ENCODE results near the gene CKAP5. TPM values are rescaled to one million over a fixed set of nuclear protein-coding genes. Genes with fewer than 3 reads are reported as not detected.

CKAP5 gene
- total RNA-seq, 1 experiment from 2014 or later: 166 TPM

DNA sequence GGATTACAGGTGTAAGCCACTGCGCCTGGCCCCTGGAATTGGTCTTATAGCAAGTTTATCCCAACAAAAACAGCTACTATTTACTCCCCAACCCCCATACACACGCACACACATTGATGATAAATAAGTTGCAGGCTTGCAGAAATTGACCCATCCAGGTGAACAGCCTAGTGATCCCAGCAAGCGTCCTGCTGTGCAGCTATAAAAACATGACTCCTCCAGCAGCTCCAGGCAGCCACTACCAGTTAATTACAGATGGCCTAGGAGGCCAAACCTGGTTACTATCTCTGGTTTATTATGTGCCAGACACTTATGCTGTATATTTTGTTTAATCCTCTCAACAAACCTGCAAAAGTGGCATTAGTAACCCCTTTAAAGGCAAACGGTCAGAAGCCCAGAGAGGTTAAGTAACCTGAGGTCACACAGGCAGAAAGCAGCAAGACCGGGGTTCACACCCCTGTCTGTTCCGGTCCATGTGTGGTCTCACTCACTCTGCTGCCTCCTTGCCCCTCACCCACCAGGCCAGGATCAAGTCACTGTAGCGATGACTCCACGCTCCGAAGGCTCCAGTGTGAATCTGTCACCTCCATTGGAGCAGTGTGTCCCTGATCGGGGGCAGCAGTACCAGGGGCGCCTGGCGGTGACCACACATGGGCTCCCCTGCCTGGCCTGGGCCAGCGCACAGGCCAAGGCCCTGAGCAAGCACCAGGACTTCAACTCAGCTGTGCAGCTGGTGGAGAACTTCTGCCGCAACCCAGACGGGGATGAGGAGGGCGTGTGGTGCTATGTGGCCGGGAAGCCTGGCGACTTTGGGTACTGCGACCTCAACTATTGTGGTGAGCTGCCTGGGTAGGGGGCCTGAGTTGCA lies 120.5 kb downstream of the CKAP5 start:
- Histone ChIP-seq H3K9me2 (ENCODE audit: insufficient read depth) (no peaks in the 10 kb centered on the region), H3K9me3 (ENCODE audit: control insufficient read depth in 1 of 2, insufficient read depth in 1 of 2, low read depth in 1 of 2, low read length in 2 of 2) (no peaks in the 10 kb centered on the region), H3K4me1 (ENCODE audit: control insufficient read depth in 1 of 2, insufficient read depth in 2 of 2, low read length in 2 of 2) (no peaks in the 10 kb centered on the region), H3K79me2 (ENCODE audit: insufficient read depth, low read length) (no peaks in the 10 kb centered on the region), H3K27me3 (ENCODE audit: insufficient read depth, low read length) (no peaks in the 10 kb centered on the region), H3K4me2 (ENCODE audit: low read length) (no peak overlapping the region), H3K9ac (ENCODE audit: low read length) (no peak overlapping the region), H2AFZ (ENCODE audit: low read depth, low read length, poor library complexity, severe bottlenecking) (no peak overlapping the region), H3K4me3 (replicated peaks in 1 of 2; ENCODE audit: low read depth in 1 of 2, low read length in 2 of 2) (no peak overlapping the region), H3K36me3 (ENCODE audit: control insufficient read depth in 1 of 2, insufficient read depth in 2 of 2, low read length in 2 of 2) (no peaks in the 10 kb centered on the region), H3K27ac (ENCODE audit: low read depth, low read length) (no peak overlapping the region), H4K20me1 (ENCODE audit: insufficient read depth) (no peaks in the 10 kb centered on the region)
- RAD21 ChIA-PET (ENCODE audit: low non-redundant PET in 1 of 2, low total read pairs in 2 of 2, uncharacterized antibody in 2 of 2, unreplicated experiment in 2 of 2): no interaction called here
- intact Hi-C loops (cut with micrococcal nuclease): no loop called here
- TF ChIP-seq SP1 (IDR thresholded peaks at IDR 0.05; ENCODE audit: low read depth): no peak
- TF ChIP-seq TCF7L2 (IDR thresholded peaks at IDR 0.05; ENCODE audit: borderline replicate concordance, extremely low read depth, insufficient read depth, insufficient read length): no peak
- no peak for TF ChIP-seq EZH2phosphoT487 (IDR thresholded peaks at IDR 0.05; ENCODE audit: borderline replicate concordance)
- TF ChIP-seq, protein P1, sequence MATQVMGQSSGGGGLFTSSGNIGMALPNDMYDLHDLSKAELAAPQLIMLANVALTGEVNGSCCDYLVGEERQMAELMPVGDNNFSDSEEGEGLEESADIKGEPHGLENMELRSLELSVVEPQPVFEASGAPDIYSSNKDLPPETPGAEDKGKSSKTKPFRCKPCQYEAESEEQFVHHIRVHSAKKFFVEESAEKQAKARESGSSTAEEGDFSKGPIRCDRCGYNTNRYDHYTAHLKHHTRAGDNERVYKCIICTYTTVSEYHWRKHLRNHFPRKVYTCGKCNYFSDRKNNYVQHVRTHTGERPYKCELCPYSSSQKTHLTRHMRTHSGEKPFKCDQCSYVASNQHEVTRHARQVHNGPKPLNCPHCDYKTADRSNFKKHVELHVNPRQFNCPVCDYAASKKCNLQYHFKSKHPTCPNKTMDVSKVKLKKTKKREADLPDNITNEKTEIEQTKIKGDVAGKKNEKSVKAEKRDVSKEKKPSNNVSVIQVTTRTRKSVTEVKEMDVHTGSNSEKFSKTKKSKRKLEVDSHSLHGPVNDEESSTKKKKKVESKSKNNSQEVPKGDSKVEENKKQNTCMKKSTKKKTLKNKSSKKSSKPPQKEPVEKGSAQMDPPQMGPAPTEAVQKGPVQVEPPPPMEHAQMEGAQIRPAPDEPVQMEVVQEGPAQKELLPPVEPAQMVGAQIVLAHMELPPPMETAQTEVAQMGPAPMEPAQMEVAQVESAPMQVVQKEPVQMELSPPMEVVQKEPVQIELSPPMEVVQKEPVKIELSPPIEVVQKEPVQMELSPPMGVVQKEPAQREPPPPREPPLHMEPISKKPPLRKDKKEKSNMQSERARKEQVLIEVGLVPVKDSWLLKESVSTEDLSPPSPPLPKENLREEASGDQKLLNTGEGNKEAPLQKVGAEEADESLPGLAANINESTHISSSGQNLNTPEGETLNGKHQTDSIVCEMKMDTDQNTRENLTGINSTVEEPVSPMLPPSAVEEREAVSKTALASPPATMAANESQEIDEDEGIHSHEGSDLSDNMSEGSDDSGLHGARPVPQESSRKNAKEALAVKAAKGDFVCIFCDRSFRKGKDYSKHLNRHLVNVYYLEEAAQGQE (IDR thresholded peaks at IDR 0.05; ENCODE audit: low read depth): no peak
- no peak for TF ChIP-seq ELF1 (IDR thresholded peaks at IDR 0.05; ENCODE audit: borderline replicate concordance, low read depth)
- no peak for TF ChIP-seq CEBPB (IDR thresholded peaks at IDR 0.05; ENCODE audit: low read depth)
- no peak for TF ChIP-seq EGR1 (IDR thresholded peaks at IDR 0.05; ENCODE audit: low read depth)
- no peak for TF ChIP-seq SRF (IDR thresholded peaks at IDR 0.05; ENCODE audit: low read depth)
- TF ChIP-seq RAD21 (IDR thresholded peaks at IDR 0.05; ENCODE audit: low read depth): no peak
- no peak for TF ChIP-seq FOSL1 (IDR thresholded peaks at IDR 0.05; ENCODE audit: low read depth)
- TF ChIP-seq POLR2AphosphoS5 (IDR thresholded peaks at IDR 0.05; ENCODE audit: low read depth, low read length): no peak
- TF ChIP-seq, protein P2, sequence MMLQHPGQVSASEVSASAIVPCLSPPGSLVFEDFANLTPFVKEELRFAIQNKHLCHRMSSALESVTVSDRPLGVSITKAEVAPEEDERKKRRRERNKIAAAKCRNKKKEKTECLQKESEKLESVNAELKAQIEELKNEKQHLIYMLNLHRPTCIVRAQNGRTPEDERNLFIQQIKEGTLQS (IDR thresholded peaks at IDR 0.05): no peak
- no peak for TF ChIP-seq ZNF274 (IDR thresholded peaks at IDR 0.05; ENCODE audit: low read depth, low read length)
- TF ChIP-seq, protein P3, sequence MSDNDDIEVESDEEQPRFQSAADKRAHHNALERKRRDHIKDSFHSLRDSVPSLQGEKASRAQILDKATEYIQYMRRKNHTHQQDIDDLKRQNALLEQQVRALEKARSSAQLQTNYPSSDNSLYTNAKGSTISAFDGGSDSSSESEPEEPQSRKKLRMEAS (IDR thresholded peaks at IDR 0.05): no peak
- TF ChIP-seq ZFX (IDR thresholded peaks at IDR 0.05): no peak
- ATAC-seq: no peak
- DNase-seq (ENCODE audit: low read depth, low spot score): no peak
- no TSS peak for BruUV-seq (replicated peaks)
- POLR2A ChIA-PET: no interaction called here
- CTCF ChIA-PET: no interaction called here
